Measurements from ENCODE around the gene IQSEC3.
"Not testable (repeated sequence)": the region's sequence is repeated elsewhere in the genome, so short reads cannot be mapped to it uniquely, and the experiment has no call there.

IQSEC3 gene

GRCh38 chr12:53735-54730 lies 12.5 kb upstream of the IQSEC3 start:
- DNase-seq, result no peak

- no peak for DNase-seq
These were observed 11.6 kb upstream of the IQSEC3 start for GRCh38 chr12:54750-55535.

- DNase-seq, result no peak
These were observed 9.8 kb upstream of the IQSEC3 start for GRCh38 chr12:56683-57346.

- no peak for DNase-seq
These were observed 9.0 kb upstream of the IQSEC3 start for GRCh38 chr12:57539-57938.

- no peak for DNase-seq
These were observed 7.7 kb upstream of the IQSEC3 start for GRCh38 chr12:58832-59231.

- DNase-seq, result not testable (repeated sequence)
These were observed 4.7 kb upstream of the IQSEC3 start for GRCh38 chr12:61845-62244.

- DNase-seq, result not testable (repeated sequence)
These were observed 990 bp upstream of the IQSEC3 start for GRCh38 chr12:65491-66063.

- not testable (repeated sequence) for DNase-seq
These were observed 376 bp downstream of the IQSEC3 start for GRCh38 chr12:66782-67504.

- DNase-seq, result not testable (repeated sequence)
These were observed 3.1 kb downstream of the IQSEC3 start for GRCh38 chr12:69677-70076.

- not testable (repeated sequence) for DNase-seq
These were observed 4.0 kb downstream of the IQSEC3 start for GRCh38 chr12:70541-70940.

GRCh38 chr12:72018-72417 lies 5.5 kb downstream of the IQSEC3 start:
- DNase-seq, result not testable (repeated sequence)

- not testable (repeated sequence) for DNase-seq
These were observed 8.0 kb downstream of the IQSEC3 start for GRCh38 chr12:74420-75190.

- not testable (repeated sequence) for DNase-seq
These were observed 9.0 kb downstream of the IQSEC3 start for GRCh38 chr12:75541-75940.

GRCh38 chr12:76102-76501 lies 9.5 kb downstream of the IQSEC3 start:
- not testable (repeated sequence) for DNase-seq

- not testable (repeated sequence) for DNase-seq
These were observed 10.0 kb downstream of the IQSEC3 start for GRCh38 chr12:76551-76950.

GRCh38 chr12:77101-77719 lies 10.6 kb downstream of the IQSEC3 start:
- DNase-seq, result not testable (repeated sequence)

- DNase-seq, result not testable (repeated sequence)
These were observed 11.3 kb downstream of the IQSEC3 start for GRCh38 chr12:77769-78383.

- DNase-seq, result no peak
These were observed 12.4 kb downstream of the IQSEC3 start for GRCh38 chr12:78981-79380.

GRCh38 chr12:80681-81190 lies 14.2 kb downstream of the IQSEC3 start:
- no peak for DNase-seq

- DNase-seq, result no peak
These were observed 16.2 kb downstream of the IQSEC3 start for GRCh38 chr12:82740-83139.

Measured in NCI-H748 treated with DMSO at 0.1 percent for 48 hours (cell line).